K562 (cell line): ENCODE measurements around the gene LCNL1. TPM values are rescaled to one million over a fixed set of nuclear protein-coding genes. Genes with fewer than 3 reads are reported as not detected.

ENCODE experiments used
- ATF7 ChIP-seq: fragments of 450-650 bp; IDR thresholded peaks from 2 replicates; pipeline ENCODE4 v1.7.1; 2014; ENCODE audit warnings: mild to moderate bottlenecking, moderate library complexity
- CHD4 ChIP-seq: fragments of 200-600 bp; sonication (generic); IDR thresholded peaks from 3 replicates; pipeline ENCODE4 v1.6.1; 2012; ENCODE audit warnings: low read depth, mild to moderate bottlenecking, mixed read lengths, low read length, inconsistent platforms; ENCODE audit not compliant: insufficient read depth, insufficient replicate concordance, poor library complexity, severe bottlenecking
- FOXJ2 ChIP-seq: fragments of 200-800 bp; sonication (Bioruptor generic); IDR thresholded peaks from 2 replicates; pipeline ENCODE4 v1.6.1; 2016; ENCODE audit warnings: missing genetic modification characterization, missing compliant biosample characterization
- HDGF ChIP-seq: fragments of 450-650 bp; IDR thresholded peaks from 2 replicates; pipeline ENCODE4 v1.6.1; 2016
- L3MBTL2 ChIP-seq: fragments of 450-650 bp; IDR thresholded peaks from 2 replicates; pipeline ENCODE4 v1.6.1; 2016; ENCODE audit warnings: mild to moderate bottlenecking, moderate library complexity
- MECOM ChIP-seq: fragments of 250-450 bp; sonication (Bioruptor Pico); IDR thresholded peaks from 2 replicates; pipeline ENCODE4 v1.8.0; 2022; ENCODE audit warnings: inconsistent platforms
- NR2C2 ChIP-seq, 2 experiments: fragments of 200-800 bp in 1 of 2; sonication (Bioruptor generic) in 1 of 2; sonication (generic) in 1 of 2; formaldehyde crosslinking in 1 of 2; IDR thresholded peaks; 2 replicates each; pipeline versions ENCODE4 v1.6.1 to v1.8.0; 2016 to 2022; ENCODE audit warnings: mild to moderate bottlenecking in 1 of 2, missing compliant biosample characterization in 1 of 2, missing genetic modification characterization in 1 of 2, missing genetic modification reagents in 1 of 2
- PHF21A ChIP-seq: fragments of 450-650 bp; IDR thresholded peaks from 2 replicates; pipeline ENCODE4 v1.6.1; 2017; ENCODE audit warnings: low read depth, borderline replicate concordance
- SETDB1 ChIP-seq: IDR thresholded peaks from one replicate; pipeline ENCODE4 v1.6.1; 2012; ENCODE audit warnings: low read length, control low read depth, inconsistent platforms
- TAF9B ChIP-seq: fragments of 450-650 bp; IDR thresholded peaks from 2 replicates; pipeline ENCODE4 v1.6.1; 2018; ENCODE audit warnings: mild to moderate bottlenecking; ENCODE audit not compliant: partially characterized antibody
- TAL1 ChIP-seq: fragments of 450-650 bp; IDR thresholded peaks from 2 replicates; pipeline ENCODE4 v1.6.1; 2016; ENCODE audit warnings: mild to moderate bottlenecking
- YBX1 ChIP-seq: fragments of 450-650 bp; IDR thresholded peaks from 2 replicates; pipeline ENCODE4 v1.7.1; 2016; ENCODE audit warnings: mild to moderate bottlenecking
- ZNF121 ChIP-seq: sonication (generic); formaldehyde crosslinking; conservative IDR thresholded peaks from 2 replicates; pipeline ENCODE4 v1.8.0; 2022; ENCODE audit warnings: missing genetic modification reagents
- ZNF165 ChIP-seq: fragments of 250-450 bp; sonication (Bioruptor Pico); IDR thresholded peaks from 2 replicates; pipeline ENCODE4 v1.4.0; 2020; ENCODE audit warnings: borderline replicate concordance
- ZNF253 ChIP-seq: fragments of 250-450 bp; sonication (Bioruptor Pico); conservative IDR thresholded peaks from 2 replicates; pipeline ENCODE4 v1.6.1; 2021; ENCODE audit warnings: mild to moderate bottlenecking
- ZNF347 ChIP-seq: fragments of 450-650 bp; formaldehyde crosslinking; IDR thresholded peaks from 2 replicates; pipeline ENCODE4 v1.4.0; 2020; ENCODE audit warnings: low read depth, mild to moderate bottlenecking, moderate library complexity
- ZNF707 ChIP-seq: fragments of 250-450 bp; sonication (Bioruptor Pico); conservative IDR thresholded peaks from 2 replicates; pipeline ENCODE4 v1.8.0; 2022; ENCODE audit warnings: inconsistent platforms, mild to moderate bottlenecking, moderate library complexity
- ZZZ3 ChIP-seq: fragments of 450-650 bp; IDR thresholded peaks from 2 replicates; pipeline ENCODE4 v1.6.1; 2016; ENCODE audit warnings: antibody characterized with exemption, mild to moderate bottlenecking, moderate library complexity
- polyA plus RNA-seq, 8 experiments: library from polyadenylated mRNA; depleted of rRNA in 4 of 8; stranded (reverse) in 5 of 8; unstranded in 3 of 8; fragments of >200 nt; fragmentation: Nextera tagmentation in 2 of 8; fragmentation: Illumina TruSeq in 1 of 8; extraction: Ambion mirVana in 2 of 8; extraction: Trizol in 1 of 8; gene quantifications; 2 replicates each; pipeline versions ENCODE4 v1.2.1 to v1.2.3, GENCODE V29; 2011 to 2014; ENCODE audit warnings: inconsistent platforms in 1 of 8, missing spikeins in 1 of 8
- total RNA-seq, 7 experiments: library from RNA; depleted of rRNA in 6 of 7; stranded (reverse); fragments of >200 nt in 6 of 7; fragmentation: Illumina TruSeq in 2 of 7; extraction: Trizol in 2 of 7; gene quantifications; 2 replicates each; pipeline versions ENCODE4 v1.2.1 to v1.2.3, GENCODE V29; 2011 to 2021; ENCODE audit warnings: low replicate concordance in 1 of 7
- TF ChIP-seq, protein P1 (sequence below): fragments of 250-450 bp; sonication (Bioruptor Pico); IDR thresholded peaks from 2 replicates; pipeline ENCODE4 v1.8.0; 2022; ENCODE audit warnings: moderate library complexity, mild to moderate bottlenecking, inconsistent platforms
- TF ChIP-seq, protein P2 (sequence below): fragments of 450-650 bp; IDR thresholded peaks from one replicate; pipeline ENCODE4 v1.6.1; 2018; ENCODE audit warnings: mild to moderate bottlenecking, moderate library complexity; ENCODE audit not compliant: partially characterized antibody
- TF ChIP-seq, protein P3 (sequence below), 2 experiments: fragments of 450-650 bp in 1 of 2; IDR thresholded peaks; 2 replicates each; pipeline ENCODE4 v1.6.1; 2011 to 2017; ENCODE audit warnings: low read depth in 2 of 2, antibody characterized with exemption in 1 of 2, borderline replicate concordance in 1 of 2, low read length in 1 of 2, mild to moderate bottlenecking in 1 of 2, mixed read lengths in 1 of 2; ENCODE audit not compliant: control insufficient read depth in 1 of 2
- TF ChIP-seq, protein P4 (sequence below): sonication (generic); formaldehyde crosslinking; IDR thresholded peaks from 2 replicates; pipeline ENCODE4 v1.5.0; 2020; ENCODE audit warnings: missing genetic modification reagents

The LCNL1 gene
- total and polyA plus RNA-seq, 9 of the 15 experiments (the other 6 are each of a cell fraction or from before 2014, with no cell fraction given), result 0.04 to 0.16 (median 0.04) TPM; not detected in 4

DNA sequence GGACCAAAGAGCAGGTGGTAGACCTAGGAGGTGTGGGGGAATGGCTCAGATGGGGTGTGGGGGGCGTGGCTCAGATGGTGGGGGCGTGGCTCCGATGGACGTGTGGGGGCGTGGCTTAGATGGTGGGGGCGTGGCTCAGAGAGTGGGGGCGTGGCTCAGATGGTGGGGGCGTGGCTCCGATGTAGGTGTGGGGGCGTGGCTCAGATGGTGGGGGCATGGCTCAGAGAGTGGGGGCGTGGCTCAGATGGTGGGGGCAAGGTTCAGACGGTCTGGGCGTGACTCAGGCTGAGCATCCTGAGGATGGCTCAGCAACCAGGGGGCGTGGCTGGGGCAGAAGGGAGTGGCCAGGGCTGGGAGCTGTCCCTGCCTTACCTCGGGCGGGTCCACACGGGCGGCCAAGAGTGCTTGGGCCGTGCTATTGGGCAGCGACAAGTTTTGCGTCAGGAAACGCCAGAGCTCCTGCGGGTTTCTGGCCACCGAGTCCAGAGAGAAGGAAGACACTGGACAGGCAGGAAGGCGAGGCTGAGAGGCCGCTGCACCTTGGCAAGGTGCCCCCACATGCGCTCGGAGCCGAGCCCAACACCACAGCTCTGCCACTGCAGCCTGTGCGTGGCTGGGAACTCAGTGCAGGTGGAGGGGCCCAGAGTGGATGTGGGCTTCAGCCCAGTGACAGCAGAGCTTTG lies 39.3 kb downstream of the LCNL1 start (continued):
- TF ChIP-seq, protein P1, sequence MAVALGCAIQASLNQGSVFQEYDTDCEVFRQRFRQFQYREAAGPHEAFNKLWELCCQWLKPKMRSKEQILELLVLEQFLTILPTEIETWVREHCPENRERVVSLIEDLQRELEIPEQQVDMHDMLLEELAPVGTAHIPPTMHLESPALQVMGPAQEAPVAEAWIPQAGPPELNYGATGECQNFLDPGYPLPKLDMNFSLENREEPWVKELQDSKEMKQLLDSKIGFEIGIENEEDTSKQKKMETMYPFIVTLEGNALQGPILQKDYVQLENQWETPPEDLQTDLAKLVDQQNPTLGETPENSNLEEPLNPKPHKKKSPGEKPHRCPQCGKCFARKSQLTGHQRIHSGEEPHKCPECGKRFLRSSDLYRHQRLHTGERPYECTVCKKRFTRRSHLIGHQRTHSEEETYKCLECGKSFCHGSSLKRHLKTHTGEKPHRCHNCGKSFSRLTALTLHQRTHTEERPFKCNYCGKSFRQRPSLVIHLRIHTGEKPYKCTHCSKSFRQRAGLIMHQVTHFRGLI, result no peak
- TF ChIP-seq CHD4, result no peak
- TF ChIP-seq FOXJ2 (tag), result no peak
- TF ChIP-seq HDGF, result 0 out of 2 replicates have a peak, but pooled peaks have one; percentile 73
- TF ChIP-seq ZNF347 (CRISPR knock-in tag), result no peak
- TF ChIP-seq SETDB1, result no peak
- TF ChIP-seq NR2C2 (CRISPR knock-in tag; IDR thresholded peaks at IDR 0.05), result no peak
- peak; percentile 63 for TF ChIP-seq NR2C2 (tag; IDR thresholded peaks at IDR 0.05)
- TF ChIP-seq TAL1, result no peak
- TF ChIP-seq, protein P2, sequence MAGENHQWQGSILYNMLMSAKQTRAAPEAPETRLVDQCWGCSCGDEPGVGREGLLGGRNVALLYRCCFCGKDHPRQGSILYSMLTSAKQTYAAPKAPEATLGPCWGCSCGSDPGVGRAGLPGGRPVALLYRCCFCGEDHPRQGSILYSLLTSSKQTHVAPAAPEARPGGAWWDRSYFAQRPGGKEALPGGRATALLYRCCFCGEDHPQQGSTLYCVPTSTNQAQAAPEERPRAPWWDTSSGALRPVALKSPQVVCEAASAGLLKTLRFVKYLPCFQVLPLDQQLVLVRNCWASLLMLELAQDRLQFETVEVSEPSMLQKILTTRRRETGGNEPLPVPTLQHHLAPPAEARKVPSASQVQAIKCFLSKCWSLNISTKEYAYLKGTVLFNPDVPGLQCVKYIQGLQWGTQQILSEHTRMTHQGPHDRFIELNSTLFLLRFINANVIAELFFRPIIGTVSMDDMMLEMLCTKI, result no peak
- no peak for TF ChIP-seq YBX1
- TF ChIP-seq ZNF253 (CRISPR knock-in tag), result no peak
- TF ChIP-seq MECOM (CRISPR knock-in tag), result no peak
- no peak for TF ChIP-seq PHF21A
- TF ChIP-seq, protein P3, sequence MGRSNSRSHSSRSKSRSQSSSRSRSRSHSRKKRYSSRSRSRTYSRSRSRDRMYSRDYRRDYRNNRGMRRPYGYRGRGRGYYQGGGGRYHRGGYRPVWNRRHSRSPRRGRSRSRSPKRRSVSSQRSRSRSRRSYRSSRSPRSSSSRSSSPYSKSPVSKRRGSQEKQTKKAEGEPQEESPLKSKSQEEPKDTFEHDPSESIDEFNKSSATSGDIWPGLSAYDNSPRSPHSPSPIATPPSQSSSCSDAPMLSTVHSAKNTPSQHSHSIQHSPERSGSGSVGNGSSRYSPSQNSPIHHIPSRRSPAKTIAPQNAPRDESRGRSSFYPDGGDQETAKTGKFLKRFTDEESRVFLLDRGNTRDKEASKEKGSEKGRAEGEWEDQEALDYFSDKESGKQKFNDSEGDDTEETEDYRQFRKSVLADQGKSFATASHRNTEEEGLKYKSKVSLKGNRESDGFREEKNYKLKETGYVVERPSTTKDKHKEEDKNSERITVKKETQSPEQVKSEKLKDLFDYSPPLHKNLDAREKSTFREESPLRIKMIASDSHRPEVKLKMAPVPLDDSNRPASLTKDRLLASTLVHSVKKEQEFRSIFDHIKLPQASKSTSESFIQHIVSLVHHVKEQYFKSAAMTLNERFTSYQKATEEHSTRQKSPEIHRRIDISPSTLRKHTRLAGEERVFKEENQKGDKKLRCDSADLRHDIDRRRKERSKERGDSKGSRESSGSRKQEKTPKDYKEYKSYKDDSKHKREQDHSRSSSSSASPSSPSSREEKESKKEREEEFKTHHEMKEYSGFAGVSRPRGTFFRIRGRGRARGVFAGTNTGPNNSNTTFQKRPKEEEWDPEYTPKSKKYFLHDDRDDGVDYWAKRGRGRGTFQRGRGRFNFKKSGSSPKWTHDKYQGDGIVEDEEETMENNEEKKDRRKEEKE (IDR thresholded peaks at IDR 0.05; ENCODE audit: borderline replicate concordance in 1 of 2, control insufficient read depth in 1 of 2, low read depth in 2 of 2, low read length in 1 of 2), result no peak
- no peak for TF ChIP-seq TAF9B
- TF ChIP-seq L3MBTL2, result no peak
- no peak for TF ChIP-seq ZNF707
- no peak for TF ChIP-seq ZZZ3
- TF ChIP-seq, protein P4, sequence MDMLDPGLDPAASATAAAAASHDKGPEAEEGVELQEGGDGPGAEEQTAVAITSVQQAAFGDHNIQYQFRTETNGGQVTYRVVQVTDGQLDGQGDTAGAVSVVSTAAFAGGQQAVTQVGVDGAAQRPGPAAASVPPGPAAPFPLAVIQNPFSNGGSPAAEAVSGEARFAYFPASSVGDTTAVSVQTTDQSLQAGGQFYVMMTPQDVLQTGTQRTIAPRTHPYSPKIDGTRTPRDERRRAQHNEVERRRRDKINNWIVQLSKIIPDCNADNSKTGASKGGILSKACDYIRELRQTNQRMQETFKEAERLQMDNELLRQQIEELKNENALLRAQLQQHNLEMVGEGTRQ, result no peak
- no peak for TF ChIP-seq ZNF121 (CRISPR knock-in tag)
- no peak for TF ChIP-seq ZNF165 (CRISPR knock-in tag)
- TF ChIP-seq ATF7, result peak; percentile 21; the same call in 1 of the 2 replicates
